Stimulated activated CD4-positive, alpha-beta T cell treated with anti-CD3 and anti-CD28 coated beads, Interleukin-4, amount 100 ng/mL, for 24 hours (primary cell): Measurements from ENCODE around the gene VTI1B.
"Not testable (repeated sequence)": the region's sequence is repeated elsewhere in the genome, so short reads cannot be mapped to it uniquely, and the experiment has no call there.

ENCODE experiments used
- DNase-seq: peaks from one replicate; pipeline ENCODE4 v3.0.0-alpha.2; 2020

Gene VTI1B

GRCh38 chr14:67623114-67623513 is 51.3 kb downstream of the VTI1B start:
- no peak for DNase-seq

DNA sequence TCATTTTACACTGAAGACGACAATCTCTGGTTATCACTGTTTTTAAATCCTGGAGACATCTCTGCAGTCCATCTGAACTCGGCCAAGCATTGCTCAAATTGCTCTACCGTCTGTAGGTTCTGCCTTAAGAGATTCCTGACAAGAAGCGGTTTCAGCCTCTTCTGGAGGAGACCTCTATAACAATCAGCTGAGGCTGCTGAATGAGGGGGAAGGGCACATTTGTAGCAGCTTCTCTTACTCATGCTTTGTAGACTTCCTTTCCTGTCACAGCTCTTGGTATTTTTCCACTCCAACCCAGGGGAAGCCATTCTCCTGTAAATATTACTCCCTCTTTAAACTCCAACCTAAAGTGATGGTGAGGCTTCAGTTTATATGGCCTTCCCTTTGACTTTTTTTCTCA is 51.8 kb downstream of the VTI1B start:
- no peak for DNase-seq

DNA sequence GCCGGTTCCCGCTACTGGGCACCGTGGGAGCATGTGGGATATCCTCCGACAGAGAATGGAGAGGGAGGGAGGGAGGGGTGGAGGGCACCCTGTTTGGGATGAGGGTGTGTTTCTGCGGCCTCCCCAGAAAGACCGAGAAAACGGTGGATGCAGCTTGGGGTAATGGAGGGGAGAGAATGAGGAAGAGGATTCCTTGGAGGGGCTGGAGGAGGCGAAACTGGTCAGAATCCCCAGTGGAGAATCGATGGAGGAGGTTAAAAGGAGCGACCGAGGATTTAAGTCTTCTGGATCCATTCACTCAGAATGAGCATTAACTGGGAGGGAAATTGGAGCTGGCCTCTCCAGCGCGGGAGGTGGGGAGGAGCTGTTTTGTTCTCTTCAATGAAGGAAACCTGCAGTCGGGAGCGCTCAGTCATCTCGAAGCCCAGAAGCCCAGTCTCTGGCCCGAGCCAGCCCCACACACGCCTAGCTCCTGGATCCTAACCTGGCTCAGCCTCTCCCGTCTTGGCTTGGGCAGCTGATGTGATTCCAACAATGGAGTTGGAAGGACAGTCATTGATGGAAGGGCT is 54.1 kb downstream of the VTI1B start:
- DNase-seq, result no peak

DNA sequence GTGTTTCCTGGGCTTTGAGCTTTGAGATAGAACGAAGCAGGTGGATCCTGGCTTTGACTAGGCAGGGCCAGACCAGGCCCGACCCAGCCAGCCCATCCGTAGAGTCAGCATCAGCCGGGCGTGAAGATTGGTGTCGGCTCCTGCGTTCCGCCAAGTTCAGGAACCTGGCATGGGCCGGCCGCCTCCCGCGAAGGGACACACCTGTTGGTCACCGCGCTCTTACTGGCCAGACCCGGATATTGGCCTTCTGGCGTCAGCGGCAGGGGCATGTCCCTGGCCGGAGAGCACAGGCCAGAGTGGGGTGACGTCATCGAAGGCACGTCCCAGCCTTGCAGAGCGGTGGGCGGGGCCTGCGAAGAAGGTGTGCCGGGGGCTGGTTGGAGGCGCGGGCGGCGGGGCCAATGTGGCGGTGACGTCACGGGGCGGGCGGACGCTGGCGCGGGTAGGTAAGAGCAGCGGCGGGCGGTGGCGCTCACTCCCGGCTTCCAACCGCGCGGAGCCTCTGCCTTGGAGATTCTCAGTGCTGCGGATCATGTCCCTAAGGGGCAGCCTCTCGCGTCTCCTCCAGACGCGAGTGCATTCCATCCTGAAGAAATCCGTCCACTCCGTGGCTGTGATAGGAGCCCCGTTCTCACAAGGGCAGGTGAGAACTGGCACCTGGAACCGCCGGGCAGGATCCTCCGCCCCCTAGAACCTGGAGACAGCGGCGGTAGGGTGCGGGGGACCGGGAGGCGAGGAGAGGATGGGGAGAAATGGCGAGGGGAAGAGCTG is 54.8 kb downstream of the VTI1B start, which contains the start of gene ARG2:
Gene ARG2 (plus strand): TSS at position 475 of the 771 bp plus-strand sequence. CDS start 58 bp downstream, at position 533.
- peak; percentile 95 for DNase-seq

- DNase-seq, result peak; percentile 17
These were observed 55.8 kb downstream of the VTI1B start for GRCh38 chr14:67618617-67619063.

- no peak for DNase-seq
These were observed 63.9 kb downstream of the VTI1B start for GRCh38 chr14:67610491-67610890.

GRCh38 chr14:67609642-67610310 is 64.7 kb downstream of the VTI1B start:
- no peak for DNase-seq

GRCh38 chr14:67607646-67608045 is 66.8 kb downstream of the VTI1B start:
- DNase-seq, result no peak

DNA sequence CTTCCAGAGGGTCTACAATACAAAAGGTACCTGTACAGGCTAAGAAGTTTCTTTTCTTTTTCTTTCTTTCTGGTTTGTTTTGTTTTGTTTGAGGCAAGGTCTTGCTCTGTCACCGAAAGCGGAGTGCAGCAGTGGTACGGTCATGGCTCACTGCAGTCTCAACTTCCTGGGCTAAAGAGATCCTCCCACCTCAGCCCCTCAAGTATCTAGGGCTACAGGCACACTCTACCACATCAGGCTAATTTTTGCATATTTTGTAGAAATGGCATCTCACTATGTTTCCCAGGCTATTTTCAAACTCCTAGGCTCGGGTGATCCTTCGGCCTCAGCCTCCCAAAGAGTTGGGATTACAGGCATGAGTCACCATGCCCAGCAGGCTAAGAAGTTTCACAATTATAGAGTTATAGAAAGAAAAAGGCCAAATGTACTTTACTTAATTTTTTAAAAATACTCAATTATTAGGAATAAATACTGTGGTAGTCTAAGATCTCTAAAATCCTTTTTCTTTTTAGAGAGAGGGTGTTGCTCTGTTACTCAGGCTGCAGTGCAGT is 71.4 kb downstream of the VTI1B start:
- no peak for DNase-seq

- no peak for DNase-seq
These were observed 72.4 kb downstream of the VTI1B start for GRCh38 chr14:67602076-67602475.

GRCh38 chr14:67600562-67600974 is 73.9 kb downstream of the VTI1B start:
- DNase-seq, result not testable (repeated sequence)

DNA sequence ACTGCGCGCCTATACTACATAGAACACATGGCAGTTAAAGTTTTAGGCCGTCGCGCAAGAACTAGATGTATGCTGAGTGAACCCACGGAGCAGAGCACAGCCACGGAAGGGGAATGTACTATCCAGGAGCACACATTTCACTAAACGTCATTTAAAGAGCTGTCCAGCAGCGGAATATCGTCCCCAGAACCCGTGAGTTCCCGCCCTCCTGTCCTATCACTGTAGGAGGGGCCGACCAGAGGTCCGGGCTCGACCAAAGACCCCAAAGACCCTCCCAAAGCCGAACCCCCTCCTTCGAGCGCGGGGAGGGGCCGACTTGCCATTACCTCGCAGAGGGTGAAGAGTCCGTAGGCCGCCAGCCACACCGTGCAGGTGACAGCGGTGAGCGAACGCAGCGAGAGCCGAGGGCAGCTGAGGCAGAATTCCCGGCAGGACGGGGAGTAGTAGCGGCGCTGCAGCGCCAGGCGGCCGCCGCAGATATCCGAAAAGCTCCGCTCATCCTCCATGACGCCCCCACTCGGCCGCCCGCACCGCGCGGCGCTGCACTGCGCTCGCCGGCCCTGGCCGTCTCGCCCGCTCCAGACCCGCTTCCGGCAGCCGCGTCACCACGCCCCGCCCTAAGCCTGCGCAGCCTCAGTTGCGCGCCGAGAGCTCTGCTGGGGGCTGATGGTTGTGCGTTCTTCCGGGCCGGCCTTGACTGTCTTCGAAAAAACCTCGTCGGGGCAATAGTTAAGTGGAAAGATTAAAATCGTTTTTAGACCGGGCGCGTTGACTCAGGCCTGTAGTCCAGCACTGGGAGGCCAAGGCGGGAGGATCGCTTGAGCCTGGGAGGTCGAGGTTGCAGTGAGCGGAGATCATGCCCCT is 74.5 kb downstream of the VTI1B start, which contains the start of gene PIGH:
Gene PIGH (minus strand): TSS at position 571 of the 864 bp plus-strand sequence. CDS start 65 bp downstream, at position 506.
- peak; percentile 94 for DNase-seq
